HUES64 (cell line): ENCODE data around the gene AHI1.
A peak's percentile ranks its signal among the peaks of the same experiment; 100 is the strongest.
"Not testable (repeated sequence)": the region's sequence is repeated elsewhere in the genome, so short reads cannot be mapped to it uniquely, and the experiment has no call there.

Source experiments
- H3K27ac ChIP-seq: 2 replicates; pipeline ENCODE4 v1.7.0; 2013; ENCODE audit warnings: low read depth, low read length, inconsistent platforms
- H3K27me3 ChIP-seq: 2 replicates; pipeline ENCODE4 v1.6.1; 2013; ENCODE audit warnings: mild to moderate bottlenecking, low read length; ENCODE audit not compliant: insufficient read depth
- H3K36me3 ChIP-seq: 2 replicates; pipeline ENCODE4 v1.6.1; 2013; ENCODE audit warnings: mild to moderate bottlenecking, low read length; ENCODE audit not compliant: insufficient read depth
- H3K4me1 ChIP-seq: 2 replicates; pipeline ENCODE4 v1.6.1; 2013; ENCODE audit warnings: mild to moderate bottlenecking, low read length, moderate library complexity; ENCODE audit not compliant: insufficient read depth
- H3K4me3 ChIP-seq: 2 replicates; pipeline ENCODE4 v1.5.1; 2013; ENCODE audit warnings: mild to moderate bottlenecking, low read length, moderate library complexity
- H3K9ac ChIP-seq: 2 replicates; pipeline ENCODE4 v1.6.1; 2013; ENCODE audit warnings: mild to moderate bottlenecking, low read depth, low read length
- H3K9me3 ChIP-seq: 2 replicates; pipeline ENCODE4 v1.6.1; 2013; ENCODE audit warnings: low read depth, low read length; ENCODE audit not compliant: insufficient read depth
- WGBS: fragments of 150-250, 120-280 bp; methylation state at CpG from one replicate; pipeline ENCODE4 v1.1.7; 2013; ENCODE audit warnings: missing lambda C conversion rate; 5-methylcytosine and 5-hydroxymethylcytosine counted together

AHI1 gene

DNA sequence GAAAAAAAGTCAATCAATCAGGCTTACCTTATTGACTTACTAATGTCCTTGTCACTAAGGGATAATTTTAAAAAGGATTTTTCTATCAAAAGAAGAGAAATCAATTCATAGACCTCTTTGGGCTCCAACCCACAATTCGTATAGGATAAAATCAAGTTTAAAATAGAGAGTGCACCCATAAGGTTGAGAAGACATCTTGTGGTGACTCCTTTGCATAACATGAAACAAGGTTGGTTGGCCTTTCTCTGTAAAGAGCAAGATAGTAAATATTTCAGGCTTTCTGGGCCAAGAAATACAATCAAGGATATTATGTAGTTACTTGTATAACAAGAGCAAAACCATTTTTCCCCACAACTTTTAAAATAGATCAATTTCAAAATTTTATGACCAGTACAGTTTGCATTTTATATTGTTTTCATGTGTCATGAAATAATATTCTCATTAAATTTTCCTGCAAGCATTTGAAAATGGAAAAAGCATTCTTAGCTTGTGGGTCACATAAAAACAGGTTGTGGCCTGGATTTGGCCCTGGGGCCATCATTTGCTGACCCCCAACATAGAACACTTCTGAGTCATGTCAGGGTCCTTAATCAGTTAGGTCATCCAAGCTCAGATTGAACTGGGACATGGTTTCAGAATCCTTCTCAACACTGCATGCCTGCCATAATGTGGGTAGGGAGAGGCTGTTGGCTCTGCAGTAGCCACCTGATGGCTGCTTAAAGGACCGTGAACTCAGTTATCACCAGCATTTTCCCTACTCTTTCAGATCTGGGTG, 239.7 kb downstream of the AHI1 start:
- H3K4me3 ChIP-seq = no peak overlapping the region
- 87% methylated on average over 2 of the region's 2 CpGs for WGBS
- peaks cover 3% of the 10 kb centered on the region; the same call in 1 of the 2 replicates for H3K4me1 ChIP-seq
- H3K9me3 ChIP-seq = no peaks in the 10 kb centered on the region
- H3K27me3 ChIP-seq = no peaks in the 10 kb centered on the region
- no peaks in the 10 kb centered on the region for H3K36me3 ChIP-seq
- H3K9ac ChIP-seq = no peak overlapping the region
- H3K27ac ChIP-seq = no peak overlapping the region

DNA sequence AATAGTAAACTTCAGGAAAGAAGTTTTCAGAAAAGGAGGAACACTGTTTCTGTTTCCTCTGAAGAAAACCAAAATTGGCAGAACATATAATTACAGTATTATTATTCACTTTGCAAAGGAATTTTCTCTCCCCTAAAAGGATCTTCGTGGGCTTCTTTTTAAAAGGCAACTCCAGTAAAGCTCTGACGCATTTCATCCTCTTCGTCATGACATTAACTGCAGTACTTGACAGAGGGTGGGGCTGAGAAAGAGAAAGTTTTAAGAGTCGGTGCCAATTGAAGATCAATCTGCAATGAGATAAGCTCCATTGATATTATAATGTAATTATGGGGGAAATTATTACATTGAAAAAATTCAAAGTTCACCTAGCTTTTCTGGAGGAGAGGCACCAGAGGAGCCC, 240.7 kb downstream of the AHI1 start:
- Histone ChIP-seq H3K9me3 (no peaks in the 10 kb centered on the region), H3K36me3 (no peaks in the 10 kb centered on the region), H3K9ac (no peak overlapping the region), H3K27ac (no peak overlapping the region), H3K4me1 (peaks cover 13% of the 10 kb centered on the region), H3K27me3 (no peaks in the 10 kb centered on the region), H3K4me3 (no peak overlapping the region)
- WGBS = 79% methylated on average over 4 of the region's 4 CpGs

DNA sequence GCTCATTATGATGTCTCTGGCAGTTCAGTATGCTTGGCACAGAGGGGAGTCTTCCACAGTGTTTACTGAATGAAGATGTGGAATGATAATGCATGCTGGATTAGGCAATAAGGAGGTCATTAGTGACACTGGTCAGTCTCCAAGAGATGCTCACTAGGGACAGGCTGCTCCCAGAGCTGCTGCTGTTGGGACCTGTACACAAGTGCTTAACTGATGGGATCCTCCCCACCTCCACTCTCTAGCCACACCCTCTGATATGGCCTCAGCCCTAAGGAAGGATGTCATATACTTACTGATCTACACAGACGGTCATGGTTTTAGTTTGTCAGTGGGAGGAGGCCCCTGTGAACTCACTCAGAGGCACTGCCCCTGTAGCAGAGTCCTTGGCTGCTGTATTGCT, 243.1 kb downstream of the AHI1 start:
- H3K27ac ChIP-seq = no peak overlapping the region
- 100% methylated on average over 1 of the region's 1 CpG for WGBS
- H3K9ac ChIP-seq = no peak overlapping the region
- H3K4me3 ChIP-seq = no peak overlapping the region
- no peaks in the 10 kb centered on the region for H3K27me3 ChIP-seq
- no peaks in the 10 kb centered on the region for H3K9me3 ChIP-seq
- H3K4me1 ChIP-seq = peaks cover 35% of the 10 kb centered on the region
- H3K36me3 ChIP-seq = no peaks in the 10 kb centered on the region

DNA sequence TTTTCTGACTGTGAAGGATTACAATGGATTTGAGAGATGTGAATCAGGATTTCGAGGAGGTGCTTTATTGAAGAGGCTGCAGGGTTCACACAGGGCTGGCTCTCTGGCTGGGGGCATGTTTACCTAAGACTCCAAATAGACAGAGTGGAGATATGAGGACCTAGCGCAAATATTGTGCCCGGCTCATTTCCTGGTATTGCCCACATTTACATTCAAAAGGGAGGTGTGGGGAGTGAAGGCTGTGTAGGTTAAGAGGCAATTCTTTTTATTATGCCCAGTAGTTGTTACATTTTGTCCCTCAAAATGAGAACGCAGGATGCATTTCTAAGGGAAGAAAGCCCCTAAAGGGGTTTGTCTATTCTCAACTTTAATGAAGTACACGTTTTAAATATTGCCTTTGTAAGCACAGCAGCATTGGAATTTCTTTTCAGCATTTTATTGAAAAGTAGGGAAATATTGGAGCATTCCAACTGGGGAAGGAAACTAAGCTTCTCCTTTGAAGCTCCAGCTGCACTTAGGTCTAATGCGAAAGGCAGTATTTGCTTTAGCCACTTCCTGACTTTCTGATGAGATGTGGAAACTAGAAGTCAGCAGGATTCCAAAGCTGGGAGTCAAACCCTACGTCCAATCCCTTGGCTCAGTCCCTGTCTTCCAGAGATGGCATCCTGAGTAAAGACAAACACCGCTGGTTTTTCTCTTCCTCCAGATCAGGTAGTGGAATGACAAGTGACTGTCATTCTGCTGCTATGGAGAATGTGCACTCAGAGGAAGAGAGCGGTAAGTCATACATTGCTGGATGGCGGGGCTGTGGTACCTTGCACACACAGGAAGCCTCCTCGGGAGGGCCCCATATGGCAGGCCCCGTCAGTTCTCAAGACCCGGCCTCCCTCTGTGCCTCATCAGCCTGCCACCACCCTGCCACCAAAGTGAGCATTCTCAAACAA, 245.8 kb downstream of the AHI1 start:
- WGBS = 69% methylated on average over 12 of the region's 13 CpGs
- H3K36me3 ChIP-seq = no peaks in the 10 kb centered on the region
- H3K4me1 ChIP-seq = peaks cover 38% of the 10 kb centered on the region
- H3K9me3 ChIP-seq = no peaks in the 10 kb centered on the region
- H3K4me3 ChIP-seq = no peak overlapping the region
- H3K27ac ChIP-seq = peak overlapping the region; percentile 92
- no peak overlapping the region for H3K9ac ChIP-seq
- no peaks in the 10 kb centered on the region for H3K27me3 ChIP-seq

DNA sequence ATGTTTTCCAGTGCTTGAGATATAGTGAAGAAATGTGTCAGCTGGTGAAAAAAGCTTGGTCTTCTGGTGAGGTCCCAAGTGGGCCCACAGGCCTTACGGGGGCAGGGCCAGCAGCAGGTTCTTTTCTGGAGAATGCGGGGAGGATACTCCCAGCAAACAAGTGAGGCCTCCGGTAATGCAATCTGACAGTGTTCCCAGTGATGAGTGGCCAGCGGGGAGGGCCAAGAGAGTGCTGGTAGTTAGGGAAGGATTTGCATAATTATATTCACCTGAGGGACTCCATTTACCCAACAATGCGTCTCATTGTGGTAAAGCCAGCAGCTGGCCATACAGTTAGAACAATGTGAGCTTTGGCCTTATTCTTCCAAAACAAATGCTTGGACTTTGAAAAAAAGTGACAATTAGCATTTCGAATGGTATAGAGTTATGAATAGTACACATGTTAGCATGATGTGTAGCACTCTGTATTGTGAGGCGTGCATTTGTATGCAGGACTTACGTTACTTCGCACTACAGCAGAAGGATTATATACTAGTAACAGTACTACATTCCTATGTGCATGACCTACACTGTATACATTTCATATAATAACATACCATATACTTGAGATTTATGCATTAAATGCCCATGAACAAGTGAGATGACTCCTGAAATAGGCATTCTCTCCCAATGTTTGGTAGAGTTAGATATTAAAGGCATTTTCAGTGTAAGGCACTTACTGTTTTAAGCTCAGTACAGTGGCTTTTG, 246.6 kb downstream of the AHI1 start:
- H3K9me3 ChIP-seq = no peaks in the 10 kb centered on the region
- H3K4me1 ChIP-seq = peaks cover 37% of the 10 kb centered on the region
- no peaks in the 10 kb centered on the region for H3K36me3 ChIP-seq
- 29% methylated on average over 8 of the region's 9 CpGs for WGBS
- peak overlapping the region; percentile 11 for H3K4me3 ChIP-seq
- H3K9ac ChIP-seq = 0 out of 2 replicates have a peak overlapping the region, but pooled peaks have one; percentile 2
- H3K27me3 ChIP-seq = no peaks in the 10 kb centered on the region
- peak overlapping the region; percentile 92 for H3K27ac ChIP-seq

DNA sequence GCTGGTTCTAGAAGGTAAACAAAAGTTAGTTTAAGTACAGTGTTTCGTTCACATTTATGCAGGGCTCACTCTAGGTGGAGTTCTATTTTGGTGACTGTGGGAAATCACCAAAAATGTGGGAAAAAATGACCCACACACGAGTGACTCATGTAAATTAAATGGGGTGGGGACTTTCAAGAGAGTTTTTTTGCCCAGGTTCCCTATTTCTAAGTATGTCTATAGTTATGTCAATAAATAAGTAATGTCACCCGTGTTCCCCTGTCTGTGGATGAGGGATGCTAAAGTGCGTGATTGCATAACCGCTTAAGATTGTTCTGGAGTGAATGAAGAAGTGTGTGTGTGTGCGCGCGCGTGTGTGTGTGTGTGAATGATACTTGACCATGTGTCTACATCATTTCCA, 247.3 kb downstream of the AHI1 start:
- Histone ChIP-seq H3K4me3 (no peak overlapping the region), H3K9ac (no peak overlapping the region), H3K9me3 (no peaks in the 10 kb centered on the region), H3K4me1 (peaks cover 37% of the 10 kb centered on the region), H3K27me3 (no peaks in the 10 kb centered on the region), H3K36me3 (no peaks in the 10 kb centered on the region), H3K27ac (peak overlapping the region; percentile 90)
- WGBS = 88% methylated on average over 9 of the region's 9 CpGs

DNA sequence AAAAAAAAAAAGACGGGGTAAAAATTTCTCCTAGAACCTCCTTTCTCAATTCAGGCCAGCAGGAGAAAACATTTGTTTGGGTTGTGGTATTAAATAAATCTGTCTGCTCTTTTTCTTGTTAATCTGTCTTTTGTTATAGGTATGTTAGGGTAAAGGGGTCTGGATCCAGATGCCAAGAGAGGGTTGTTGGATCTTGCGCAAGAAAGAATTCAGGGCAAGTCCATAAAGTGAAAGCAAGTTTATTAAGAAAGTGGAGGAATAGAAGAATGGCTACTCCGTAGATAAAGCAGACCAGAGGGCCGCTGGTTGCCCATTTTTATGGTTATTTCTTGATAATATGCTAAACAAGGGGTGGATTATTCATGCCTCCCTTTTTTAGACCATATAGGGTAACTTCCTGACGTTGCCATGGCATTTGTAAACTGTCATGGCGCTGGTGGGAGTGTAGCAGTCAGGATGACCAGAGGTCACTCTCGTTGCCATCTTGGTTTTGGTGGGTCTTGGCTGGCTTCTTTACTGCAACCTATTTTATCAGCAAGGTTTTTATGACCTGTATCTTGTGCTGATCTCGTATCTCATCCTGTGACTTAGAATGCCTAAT, 251.0 kb downstream of the AHI1 start:
- whole genome bisulfite sequencing = 94% methylated on average over 7 of the region's 8 CpGs
- H3K9ac ChIP-seq, H3K27me3 ChIP-seq, H3K9me3 ChIP-seq, H3K36me3 ChIP-seq, H3K27ac ChIP-seq, H3K4me3 ChIP-seq: not testable (repeated sequence)
- H3K4me1 ChIP-seq = peaks cover 24% of the 10 kb centered on the region

DNA sequence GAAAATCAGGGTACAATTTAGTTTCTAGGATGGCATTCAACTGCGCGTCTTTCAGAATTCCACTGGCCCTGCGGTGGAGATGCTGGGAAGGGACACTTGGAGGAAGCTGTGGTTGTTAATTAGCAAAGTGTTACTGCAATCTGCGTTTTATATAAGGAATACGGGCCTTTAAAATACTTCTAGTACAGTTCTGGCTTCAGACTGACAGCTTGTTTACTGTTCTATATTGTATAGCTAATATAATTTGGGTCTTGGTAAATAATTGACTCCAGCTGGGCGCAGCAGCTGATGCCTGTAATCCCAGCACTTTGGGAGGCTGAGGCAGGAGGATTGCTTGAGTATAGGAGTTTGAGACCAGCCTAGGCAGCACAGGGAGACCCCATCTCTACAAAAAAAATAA, 252.7 kb downstream of the AHI1 start:
- Histone ChIP-seq H3K4me1 (peaks cover 8% of the 10 kb centered on the region), H3K27me3 (no peaks in the 10 kb centered on the region), H3K36me3 (no peaks in the 10 kb centered on the region), H3K4me3 (no peak overlapping the region), H3K27ac (no peak overlapping the region), H3K9me3 (no peaks in the 10 kb centered on the region), H3K9ac (no peak overlapping the region)
- 98% methylated on average over 6 of the region's 6 CpGs for WGBS

DNA sequence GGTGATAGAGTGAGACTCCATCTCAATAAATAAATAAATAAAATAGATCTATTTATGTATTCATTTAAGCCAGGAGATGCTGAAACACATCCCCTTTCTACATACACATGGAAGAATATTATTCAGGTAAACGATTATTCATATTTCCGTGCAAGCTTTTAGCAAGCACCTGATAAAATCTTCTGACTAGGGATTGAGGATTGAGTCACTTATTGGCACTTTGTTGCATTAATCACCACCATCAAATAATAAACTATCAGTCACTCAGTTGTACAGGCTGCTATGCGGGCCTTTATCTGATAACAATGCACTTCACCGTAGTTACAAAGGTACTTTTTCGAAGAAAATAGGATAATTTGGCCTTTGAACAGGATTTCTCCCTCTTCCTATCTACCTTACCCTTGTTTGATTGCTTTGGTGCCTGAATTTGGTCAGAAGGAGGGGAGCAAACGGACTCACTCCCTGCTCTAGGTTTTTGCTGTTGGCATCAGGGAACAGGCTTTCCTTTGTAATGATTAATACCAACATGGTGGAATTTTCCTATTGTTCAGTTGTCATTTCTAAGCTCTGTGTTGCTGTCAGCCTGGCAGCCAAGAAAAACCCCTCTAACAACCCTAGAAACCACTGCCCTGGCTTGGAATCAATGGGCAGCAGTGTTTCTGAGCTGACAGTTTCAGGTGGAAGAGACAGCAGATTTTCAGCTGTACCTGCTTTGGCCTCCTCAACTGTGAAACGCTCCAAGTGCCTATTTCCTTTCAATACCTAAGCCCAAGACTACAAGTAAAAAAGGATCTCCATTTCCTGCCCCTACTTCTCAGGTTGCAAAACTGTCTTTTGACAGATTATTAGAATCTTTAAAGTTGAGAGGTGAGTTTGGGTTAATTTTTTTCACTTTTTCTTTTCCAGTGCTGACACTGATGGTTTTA, 253.4 kb downstream of the AHI1 start:
- no peak overlapping the region for H3K4me3 ChIP-seq
- H3K27me3 ChIP-seq = no peaks in the 10 kb centered on the region
- WGBS = 97% methylated on average over 6 of the region's 7 CpGs
- no peaks in the 10 kb centered on the region for H3K36me3 ChIP-seq
- H3K27ac ChIP-seq = no peak overlapping the region
- H3K9me3 ChIP-seq = no peaks in the 10 kb centered on the region
- H3K9ac ChIP-seq = no peak overlapping the region
- H3K4me1 ChIP-seq = peaks cover 2% of the 10 kb centered on the region

DNA sequence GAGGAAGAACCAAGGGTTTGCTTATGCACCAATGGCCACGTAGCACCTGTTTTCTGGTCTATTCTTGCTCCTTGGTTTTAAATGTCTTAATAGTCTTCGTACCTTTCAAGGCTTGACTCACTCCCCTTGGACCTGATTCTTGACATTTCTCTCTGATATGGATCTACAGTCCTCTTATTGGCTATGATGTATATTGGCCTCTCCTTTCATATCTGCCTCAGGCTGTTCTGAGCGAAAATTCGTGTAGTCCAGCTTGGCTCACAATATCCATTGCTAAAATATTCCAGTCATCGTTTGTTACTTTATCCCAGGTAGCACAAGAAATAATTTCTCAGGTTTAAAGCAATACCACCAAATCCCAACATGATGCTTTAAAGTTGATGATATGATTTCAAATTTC, 256.8 kb downstream of the AHI1 start:
- WGBS = 90% methylated on average over 5 of the region's 5 CpGs
- H3K9ac ChIP-seq = no peak overlapping the region
- H3K4me1 ChIP-seq = no peaks in the 10 kb centered on the region
- no peak overlapping the region for H3K27ac ChIP-seq
- no peak overlapping the region for H3K4me3 ChIP-seq
- no peaks in the 10 kb centered on the region for H3K9me3 ChIP-seq
- H3K27me3 ChIP-seq = no peaks in the 10 kb centered on the region
- no peaks in the 10 kb centered on the region for H3K36me3 ChIP-seq
